Regular cardiac myocyte (primary cell): ENCODE measurements around the gene GHITM. TPM values are rescaled to one million over a fixed set of nuclear protein-coding genes. Genes with fewer than 3 reads are reported as not detected.

Experiments used
- total RNA-seq: library from RNA; depleted of rRNA; stranded (reverse); fragments of >200 nt; gene quantifications from 2 replicates; pipeline ENCODE4 v1.2.3, GENCODE V29; 2014

The GHITM gene
- 191 and 207 TPM in 2 replicates for total RNA-seq

GRCh38 chr10:84139126-84140035, at the start of gene GHITM:
Gene GHITM, plus strand, starts transcription at chr10:84139509. Its CDS starts 1,992 bp downstream, at chr10:84141501.

GRCh38 chr10:84173501-84173929, 34.2 kb downstream of the GHITM start, which contains the start of gene GPR15LG:
Gene GPR15LG, plus strand, starts transcription at chr10:84173801. Its CDS starts 51 bp downstream, at chr10:84173852.

GRCh38 chr10:84194424-84195043, 55.2 kb downstream of the GHITM start, which contains the start of gene CDHR1:
Gene CDHR1, plus strand, starts transcription at chr10:84194537. Its CDS starts 224 bp downstream, at chr10:84194761.

Other genes starting within 250 kb of the GHITM start
- gene GPR15LG, start 34.3 kb downstream of the GHITM start, total RNA-seq, result not detected in 2 replicates
- gene CDHR1, start 55.0 kb downstream of the GHITM start, total RNA-seq, result 0.19 and 0.56 TPM in 2 replicates
- not detected in 2 replicates for gene LRIT2, start 86.0 kb downstream of the GHITM start, total RNA-seq
- gene LRIT1, start 102.0 kb downstream of the GHITM start, total RNA-seq, result not detected in 2 replicates
- not detected in 2 replicates for gene RGR, start 105.5 kb downstream of the GHITM start, total RNA-seq
- 15.1 and 28.8 TPM in 2 replicates for gene CCSER2, start 189.1 kb downstream of the GHITM start, total RNA-seq